ENCODE results near the gene RAMACL.
"Not testable (repeated sequence)": the region's sequence is repeated elsewhere in the genome, so short reads cannot be mapped to it uniquely, and the experiment has no call there.

The RAMACL gene

GRCh38 chr6:166597711-166598440 is 11.4 kb upstream of the RAMACL start:
- DNase-seq (ENCODE audit: low read depth in 1 of 2, low spot score in 1 of 2): no peak

- no peak for DNase-seq (ENCODE audit: low read depth in 1 of 2, low spot score in 1 of 2)
Measured at GRCh38 chr6:166596776-166597507, 10.5 kb upstream of the RAMACL start.

GRCh38 chr6:166595949-166596348 is 9.5 kb upstream of the RAMACL start:
- no peak for DNase-seq (ENCODE audit: low read depth in 1 of 2, low spot score in 1 of 2)

GRCh38 chr6:166595061-166595780 is 8.7 kb upstream of the RAMACL start:
- DNase-seq (ENCODE audit: low read depth in 1 of 2, low spot score in 1 of 2): no peak

GRCh38 chr6:166592821-166593220 is 6.3 kb upstream of the RAMACL start:
- DNase-seq (ENCODE audit: low read depth in 1 of 2, low spot score in 1 of 2): no peak

GRCh38 chr6:166591961-166592520 is 5.6 kb upstream of the RAMACL start:
- DNase-seq (ENCODE audit: low read depth in 1 of 2, low spot score in 1 of 2): no peak

- DNase-seq (ENCODE audit: low read depth in 1 of 2, low spot score in 1 of 2): no peak
Measured at GRCh38 chr6:166591026-166591425, 4.5 kb upstream of the RAMACL start.

GRCh38 chr6:166589786-166590574 is 3.5 kb upstream of the RAMACL start:
- DNase-seq (ENCODE audit: low read depth in 1 of 2, low spot score in 1 of 2): no peak

GRCh38 chr6:166589337-166589731 is 2.9 kb upstream of the RAMACL start:
- DNase-seq (ENCODE audit: low read depth in 1 of 2, low spot score in 1 of 2): no peak

GRCh38 chr6:166588691-166589336 is 2.3 kb upstream of the RAMACL start:
- no peak for DNase-seq (ENCODE audit: low read depth in 1 of 2, low spot score in 1 of 2)

GRCh38 chr6:166587631-166588413 is 1.3 kb upstream of the RAMACL start:
- DNase-seq (ENCODE audit: low read depth in 1 of 2, low spot score in 1 of 2): no peak

- DNase-seq (ENCODE audit: low read depth in 1 of 2, low spot score in 1 of 2): no peak
Measured at GRCh38 chr6:166584853-166585429, 1.5 kb downstream of the RAMACL start.

- no peak for DNase-seq (ENCODE audit: low read depth in 1 of 2, low spot score in 1 of 2)
Measured at GRCh38 chr6:166584155-166584554, 2.3 kb downstream of the RAMACL start.

GRCh38 chr6:166583230-166583965 is 3.1 kb downstream of the RAMACL start:
- DNase-seq (ENCODE audit: low read depth in 1 of 2, low spot score in 1 of 2): no peak

GRCh38 chr6:166582258-166582657 is 4.2 kb downstream of the RAMACL start:
- no peak for DNase-seq (ENCODE audit: low read depth in 1 of 2, low spot score in 1 of 2)

GRCh38 chr6:166581801-166582200 is 4.7 kb downstream of the RAMACL start:
- DNase-seq (ENCODE audit: low read depth in 1 of 2, low spot score in 1 of 2): not testable (repeated sequence)

GRCh38 chr6:166581091-166581511 is 5.4 kb downstream of the RAMACL start:
- DNase-seq (ENCODE audit: low read depth in 1 of 2, low spot score in 1 of 2): no peak

All from stimulated activated CD4-positive, alpha-beta T cell treated with anti-CD3 and anti-CD28 coated beads, Interleukin-15, amount 100 ng/mL, for 1 hour (primary cell).